GM21576 (cell line): ENCODE data around the gene ZBTB25.

Source experiments
- ATAC-seq: cut with Tn5 transposase; IDR thresholded peaks from one replicate; pipeline ENCODE4 v1.9.1; 2021; ENCODE audit warnings: mild to moderate bottlenecking, moderate library complexity; ENCODE audit not compliant: unreplicated experiment

The ZBTB25 gene

GRCh38 chr14:64400829-64401459 is 102.7 kb downstream of the ZBTB25 start:
- no peak for ATAC-seq
